Muscle of back (tissue), 11 donors: ENCODE data around the gene MRTFA. TPM values are rescaled to one million over a fixed set of nuclear protein-coding genes. Genes with fewer than 3 reads are reported as not detected.
"Not testable (repeated sequence)": the region's sequence is repeated elsewhere in the genome, so short reads cannot be mapped to it uniquely, and the experiment has no call there.

ENCODE experiments used
- DNase-seq, 3 donors: peaks; one replicate each; pipeline versions ENCODE4 v3.0.0 to v3.0.0-alpha.2; 2013
- polyA plus RNA-seq, 10 donors: library from polyadenylated mRNA; unstranded; fragments of 120-200 nt; gene quantifications; one replicate each; pipeline ENCODE4 v1.2.1, GENCODE V29; 2013; ENCODE audit not compliant: insufficient read length in 10 of 10

MRTFA gene
- polyA plus RNA-seq, 10 donors, result 20.5 to 30.4 (median 25.6) TPM

DNA sequence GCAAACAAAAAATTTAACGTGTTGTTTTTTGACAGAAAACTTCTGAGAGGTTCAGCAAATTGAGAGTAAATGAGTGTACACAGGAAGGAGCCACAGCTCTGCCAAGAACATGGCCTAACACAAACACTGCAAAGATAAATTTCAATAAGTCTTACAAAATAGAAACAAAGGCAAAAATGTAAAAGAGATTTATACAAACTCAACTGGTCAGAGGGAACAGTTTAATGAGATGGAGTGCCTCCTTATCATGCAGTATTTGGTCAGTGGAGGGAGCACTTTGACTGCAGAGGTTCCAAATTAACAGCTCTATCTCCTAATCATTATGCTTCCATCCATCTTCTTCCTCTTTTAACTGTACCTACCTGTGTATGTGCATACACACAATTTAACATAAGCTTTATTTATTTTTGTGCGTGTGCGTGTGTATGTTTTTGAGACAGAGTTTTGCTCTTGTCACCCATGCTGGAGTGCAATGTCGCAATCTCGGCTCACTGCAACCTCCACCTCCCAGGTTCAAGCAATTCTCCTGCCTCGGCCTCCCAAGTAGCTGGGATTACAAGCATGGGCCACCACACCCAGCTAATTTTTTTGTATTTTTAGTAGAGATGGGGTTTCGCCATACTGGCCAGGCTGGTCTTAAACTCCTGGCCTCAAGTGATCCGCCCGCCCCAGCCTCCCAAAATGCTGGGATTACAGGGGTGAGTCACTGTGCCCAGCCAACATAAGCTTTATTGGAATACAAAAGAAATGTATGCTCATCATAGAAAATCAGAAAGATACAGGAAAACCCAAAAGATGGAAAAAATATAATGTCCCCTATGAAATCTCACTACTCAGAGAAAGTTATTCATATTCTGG is 111.9 kb downstream of the MRTFA start:
- DNase-seq, result no peak

DNA sequence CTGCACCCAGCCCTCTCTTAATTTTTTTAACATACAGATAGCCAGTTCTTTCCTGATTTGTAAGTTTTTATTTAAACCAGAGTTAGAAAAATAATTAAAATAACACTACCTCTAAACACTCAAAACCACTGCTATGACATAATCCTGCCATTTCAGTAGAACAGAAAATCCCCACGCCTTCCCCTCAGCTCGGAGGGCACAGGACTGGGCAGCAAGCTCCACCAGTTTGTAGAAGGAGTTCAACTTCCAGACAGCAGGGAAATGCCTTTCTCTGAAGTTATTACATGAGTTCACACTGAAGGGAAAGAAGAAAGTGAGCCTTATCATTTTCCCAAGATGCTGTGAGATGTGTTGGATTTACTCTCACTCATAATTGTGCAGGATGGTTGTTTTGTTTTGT is 114.4 kb downstream of the MRTFA start:
- no peak for DNase-seq

DNA sequence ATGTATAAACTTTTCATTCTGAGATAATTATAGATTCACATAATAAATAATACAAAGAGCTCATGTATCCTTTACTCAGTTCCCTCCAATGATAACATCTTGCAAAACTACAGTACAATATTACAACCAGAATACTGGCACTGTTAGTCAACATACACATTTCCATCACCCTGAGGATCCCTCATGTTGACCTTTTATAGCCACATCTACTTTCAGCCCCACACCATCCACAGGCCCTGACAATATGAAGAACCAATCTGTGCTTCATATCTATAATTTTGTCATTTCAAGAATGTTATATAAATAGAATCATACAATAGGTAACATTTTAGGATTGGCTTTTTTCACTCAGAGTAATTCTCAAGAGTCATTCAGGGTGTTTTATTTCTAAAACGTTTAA is 115.5 kb downstream of the MRTFA start:
- DNase-seq, result no peak

DNA sequence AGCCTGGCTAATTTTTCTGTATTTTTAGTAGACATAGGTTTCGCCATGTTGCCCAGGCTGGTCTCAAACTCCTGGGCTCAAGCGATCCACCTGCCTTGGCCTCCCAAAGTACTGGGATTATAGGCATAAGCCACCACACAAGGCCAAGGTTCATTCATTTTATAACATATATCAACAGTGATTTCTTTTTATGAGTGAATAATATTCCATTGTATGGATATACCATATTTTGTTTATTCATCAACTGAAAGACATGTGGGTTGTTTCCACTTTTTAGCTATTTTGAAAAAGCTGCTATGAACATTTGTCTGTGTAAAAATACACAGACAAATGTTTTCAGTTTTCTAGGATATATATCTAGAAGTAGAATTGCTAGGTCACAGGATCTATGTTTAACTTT is 116.0 kb downstream of the MRTFA start:
- DNase-seq, result no peak

DNA sequence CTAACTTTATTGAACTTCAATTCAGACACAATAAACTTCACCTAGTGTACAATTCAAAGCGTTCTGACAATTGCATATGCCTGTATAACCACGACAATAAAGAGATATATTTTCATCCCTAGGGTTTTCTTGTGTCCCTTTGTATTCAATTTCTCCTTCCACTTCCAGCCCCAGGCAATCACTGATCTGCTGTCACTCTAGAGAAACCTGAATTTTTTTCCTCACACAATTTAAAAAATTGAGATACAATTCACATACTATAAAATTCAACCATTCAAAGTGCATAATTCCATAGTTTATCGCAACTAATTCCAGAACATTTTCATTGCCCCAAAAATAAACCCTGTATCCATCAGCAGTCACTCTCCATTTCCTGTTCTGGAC is 116.6 kb downstream of the MRTFA start:
- no peak for DNase-seq

DNA sequence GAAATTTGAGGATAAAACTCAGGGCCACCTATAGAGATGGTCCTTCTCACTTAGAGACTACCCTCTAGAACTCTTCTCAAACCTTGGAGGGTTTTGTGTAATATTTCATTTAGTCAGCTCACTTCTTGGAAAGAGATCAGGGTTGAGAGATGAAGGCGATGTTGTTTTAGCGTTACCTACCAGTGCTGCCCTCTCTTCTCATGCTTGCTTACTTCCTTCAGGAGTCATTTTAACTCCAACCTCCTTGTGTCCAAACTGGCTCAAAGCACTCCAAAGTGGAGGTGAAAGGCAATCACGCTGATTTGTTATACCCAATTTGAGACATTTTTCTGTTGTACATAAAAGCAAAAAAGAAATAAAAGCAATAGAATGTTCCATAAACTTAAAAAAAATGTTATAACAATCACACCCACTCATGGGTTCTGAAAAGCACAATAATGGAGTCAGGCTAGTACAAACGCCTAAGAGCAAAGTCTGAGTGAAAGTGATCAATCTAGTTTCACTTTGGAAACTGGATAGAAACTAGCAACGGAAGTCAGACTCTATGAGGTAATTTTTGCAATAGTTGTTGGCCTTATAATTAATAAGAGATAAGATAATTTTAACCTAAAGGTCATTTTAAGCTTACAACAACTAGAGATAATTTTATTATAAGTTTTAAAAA is 117.1 kb downstream of the MRTFA start:
- DNase-seq, result no peak

DNA sequence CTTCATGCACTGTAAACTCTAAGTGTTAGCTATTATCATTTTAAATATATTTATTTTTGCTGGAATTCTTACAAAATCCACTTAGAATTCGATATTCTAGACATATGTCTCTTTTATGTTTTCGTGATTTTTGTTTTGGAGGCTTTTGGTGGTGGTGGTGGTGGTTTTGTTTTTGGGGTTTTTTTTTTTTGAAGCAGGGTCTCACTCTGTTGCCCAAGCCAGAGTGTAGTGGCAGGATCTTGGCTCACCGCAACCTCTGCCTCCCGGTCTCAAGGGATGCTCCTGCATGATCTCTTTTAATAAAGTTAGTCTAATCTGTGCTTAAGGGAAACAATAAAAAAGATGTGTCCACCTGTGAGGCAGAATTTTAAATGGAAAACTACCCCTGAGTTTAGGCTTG is 117.7 kb downstream of the MRTFA start:
- no peak for DNase-seq

DNA sequence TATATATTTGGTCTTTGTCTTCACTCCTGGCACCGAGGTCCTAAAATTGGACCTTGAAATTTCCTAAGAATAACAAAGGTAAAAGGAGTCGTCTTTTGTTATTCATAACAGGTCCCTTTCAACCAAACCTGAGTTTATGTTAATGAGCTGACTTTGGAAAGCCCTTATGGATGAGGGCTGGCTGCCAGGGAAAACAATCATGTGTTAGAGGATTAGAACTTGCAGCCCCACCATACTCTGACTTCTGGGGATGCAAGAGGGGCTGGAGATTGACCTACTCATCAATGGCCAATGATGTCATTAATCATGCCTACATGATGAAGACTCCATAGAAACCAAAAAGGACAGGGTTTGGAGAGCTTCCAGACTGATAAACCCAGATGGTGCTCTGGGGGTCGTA is 118.9 kb downstream of the MRTFA start:
- no peak for DNase-seq

DNA sequence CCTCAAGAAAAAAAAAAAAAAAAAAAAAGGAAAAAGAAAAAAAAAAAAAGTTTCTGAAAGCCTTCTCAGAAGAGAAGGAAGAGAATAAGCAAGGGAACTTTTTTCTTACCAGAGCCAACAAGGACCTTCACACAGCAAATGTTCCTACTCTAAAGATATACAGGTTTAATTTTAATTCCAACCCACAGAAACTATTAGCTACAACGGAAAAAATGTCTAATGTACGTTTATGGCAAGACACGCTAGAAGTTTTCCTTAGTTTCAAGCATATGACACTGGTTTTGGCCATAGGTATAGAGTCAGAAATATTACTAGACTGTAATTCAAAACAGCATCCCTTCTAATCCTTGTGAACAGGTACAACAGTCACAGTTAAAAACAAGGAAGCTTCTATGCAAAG is 120.1 kb downstream of the MRTFA start:
- peak in 1 of 3 donors; percentile 56 for DNase-seq

DNA sequence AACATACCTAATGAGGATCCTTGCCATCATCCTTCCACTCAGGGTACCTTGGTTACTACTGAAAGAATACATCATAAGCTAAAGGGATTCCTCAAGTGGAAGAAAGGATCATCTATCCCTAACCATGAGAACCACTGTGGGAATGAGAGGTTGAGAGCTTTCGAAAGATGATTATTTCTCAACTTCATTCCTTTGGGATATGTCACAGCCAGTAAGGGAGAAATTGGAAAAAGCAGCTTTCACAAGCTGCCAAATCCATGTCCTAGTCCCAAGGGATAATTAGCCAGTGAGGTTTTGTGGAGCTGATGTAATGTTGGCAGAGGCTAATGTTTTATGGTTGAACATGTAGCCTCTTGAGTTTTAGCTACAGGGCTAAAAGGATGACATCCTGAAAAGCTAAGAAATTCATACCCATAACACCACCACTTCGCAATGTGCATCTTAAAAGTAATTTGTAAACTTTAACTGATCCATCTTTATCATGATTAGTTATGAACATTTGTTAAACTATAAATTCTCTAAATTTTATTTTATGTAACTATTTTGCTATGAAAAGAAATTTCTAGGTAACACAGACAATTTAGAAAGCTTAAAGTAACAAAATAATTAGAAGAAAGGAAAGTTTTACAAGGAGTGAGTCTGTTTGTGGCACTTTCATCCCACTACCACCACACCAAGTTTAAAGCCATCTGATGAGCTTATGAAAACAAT is 123.9 kb downstream of the MRTFA start:
- peak in 2 of 3 donors; percentile 78 to 97 for DNase-seq

DNA sequence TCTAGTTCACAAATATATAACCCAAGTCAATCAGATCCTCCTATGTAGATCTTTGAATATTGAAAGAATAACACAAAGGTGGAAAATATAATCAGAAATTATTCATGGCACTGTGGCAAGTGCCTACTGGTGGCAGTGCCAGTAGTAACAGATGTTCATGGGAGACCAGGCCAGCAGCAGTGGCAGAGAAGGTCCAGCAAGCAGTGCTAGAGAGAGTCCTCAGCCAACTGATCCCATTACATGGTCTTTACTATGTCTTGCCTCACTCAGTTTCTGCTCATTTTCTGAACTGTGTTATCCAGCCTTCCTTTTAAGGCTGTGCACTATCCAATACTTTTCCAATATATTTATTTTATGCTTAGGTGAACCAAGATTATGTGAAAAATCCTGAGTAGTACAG is 124.9 kb downstream of the MRTFA start:
- peak in 1 of 3 donors; percentile 38 for DNase-seq

DNA sequence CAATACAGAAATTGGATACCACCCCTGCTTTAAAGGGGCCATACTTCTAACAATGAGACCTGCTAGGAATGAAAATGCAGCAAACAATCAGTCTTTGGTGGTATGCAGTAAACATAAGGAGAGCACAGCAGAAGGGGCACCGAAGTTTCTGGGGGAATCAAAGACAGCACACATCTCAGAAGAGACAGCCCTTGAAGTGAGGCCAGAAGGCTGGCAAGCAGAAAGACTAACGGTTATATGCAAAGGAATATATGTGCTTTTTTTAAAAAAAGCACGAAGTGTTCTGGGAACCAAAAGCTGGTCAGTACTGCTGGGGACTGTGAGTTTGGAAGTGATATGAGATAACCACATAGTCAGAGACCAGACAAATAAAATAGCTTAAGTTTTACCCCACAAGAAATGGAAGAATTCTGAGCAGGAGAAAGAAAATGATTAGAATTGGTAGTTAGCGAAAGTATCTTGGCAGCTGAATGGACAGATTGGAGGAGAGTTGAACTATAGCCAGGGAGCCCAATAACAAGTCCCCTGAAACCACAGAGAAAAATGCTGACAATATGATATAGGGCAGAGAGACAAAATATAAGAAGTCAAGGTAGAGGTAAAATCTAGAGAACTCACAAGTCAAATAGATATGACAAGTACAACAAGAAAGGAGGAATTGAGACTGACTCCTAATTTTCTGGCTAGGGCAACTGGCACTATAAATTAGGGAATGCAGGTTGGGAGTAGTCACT is 125.7 kb downstream of the MRTFA start:
- no peak for DNase-seq

DNA sequence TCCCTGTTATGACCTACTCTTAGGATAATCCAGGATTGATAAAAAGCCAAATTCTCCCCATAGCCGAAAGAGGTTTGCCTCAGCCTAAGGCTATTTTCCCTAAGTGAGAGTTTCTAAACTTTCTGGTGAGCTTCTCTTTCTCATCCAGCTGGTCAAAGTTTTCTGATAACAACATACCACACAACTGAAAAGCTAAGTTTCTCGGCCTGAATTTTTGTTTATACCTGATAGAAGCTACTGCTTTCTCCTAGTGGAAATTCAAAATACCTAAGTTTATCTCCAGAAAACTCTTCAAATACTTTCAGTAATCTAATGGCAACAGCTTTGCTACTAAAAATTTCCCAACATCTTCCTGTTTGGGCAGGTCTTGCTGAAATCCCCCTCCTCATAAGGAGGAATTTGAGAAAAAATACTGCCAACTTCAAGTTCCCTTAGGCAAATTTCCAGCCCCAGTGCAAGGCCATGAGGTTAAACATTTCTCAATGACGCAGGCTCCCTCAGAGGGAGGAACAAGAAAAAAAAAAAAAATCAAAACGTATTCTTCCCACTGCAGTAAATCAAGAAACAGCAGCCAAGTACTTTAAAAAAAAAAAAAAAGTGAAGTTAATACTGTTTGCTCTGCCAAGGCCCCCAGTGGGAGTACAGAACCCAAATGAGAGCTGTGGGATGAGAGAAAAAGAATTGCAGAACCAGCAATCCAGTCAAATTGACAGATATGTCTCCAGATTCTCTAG is 127.0 kb downstream of the MRTFA start:
- peak; percentile 72 to 82 (median 77) for DNase-seq

DNA sequence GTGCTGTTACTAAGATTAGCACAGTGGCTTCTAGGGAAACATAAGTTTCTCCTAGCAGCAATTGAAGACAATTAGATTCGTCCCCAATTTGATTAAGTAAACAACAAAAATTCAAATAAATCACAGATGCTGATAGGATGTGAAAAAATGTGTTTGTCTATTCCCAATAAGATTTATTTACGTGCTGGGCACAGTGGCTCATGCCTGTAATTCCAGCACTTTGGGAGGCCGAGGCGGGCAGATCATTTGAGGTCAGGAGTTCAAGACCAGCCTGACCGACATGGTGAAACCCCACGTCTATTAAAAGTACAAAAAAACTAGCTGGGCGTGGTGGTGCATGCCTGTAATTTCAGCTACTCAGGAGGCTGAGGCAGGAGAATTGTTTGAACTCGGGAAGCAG is 128.5 kb downstream of the MRTFA start:
- not testable (repeated sequence) for DNase-seq

DNA sequence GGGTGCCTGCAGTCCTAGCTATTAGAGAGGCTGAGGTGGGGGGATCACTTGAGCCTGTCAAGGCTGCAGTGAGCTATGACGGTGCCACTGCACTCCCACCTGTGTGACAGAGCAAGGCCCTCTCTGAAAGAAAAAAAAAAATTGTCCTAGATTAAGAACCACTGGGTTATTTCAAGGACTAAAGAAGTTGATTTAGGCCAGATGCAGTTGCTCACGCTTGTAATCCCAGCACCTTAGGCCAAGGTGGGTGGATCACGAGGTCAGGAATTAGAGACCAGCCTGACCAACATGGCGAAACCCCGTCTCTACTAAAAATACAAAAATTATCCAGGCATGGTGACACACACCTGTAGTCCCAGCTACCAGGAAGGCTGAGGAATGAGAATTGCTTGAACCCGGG is 129.0 kb downstream of the MRTFA start:
- DNase-seq, result no peak

DNA sequence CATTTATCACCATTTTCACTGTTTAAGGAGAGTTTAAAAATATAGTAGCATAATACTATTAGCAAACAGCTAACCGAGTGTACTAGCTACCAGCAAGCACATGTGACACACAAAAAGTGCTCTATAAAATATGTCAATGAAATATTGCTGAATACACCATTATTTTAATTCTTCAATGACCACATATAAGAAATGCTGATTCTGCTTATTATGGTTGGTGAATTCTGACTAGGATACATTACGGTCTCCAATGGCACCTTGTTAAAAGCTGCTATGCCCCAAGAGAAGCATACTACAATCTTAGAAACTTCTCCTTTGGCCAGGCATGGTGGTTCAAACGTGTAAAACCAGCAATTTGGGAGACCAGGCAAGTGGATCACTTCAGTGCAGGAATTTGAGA is 129.8 kb downstream of the MRTFA start:
- DNase-seq, result no peak

DNA sequence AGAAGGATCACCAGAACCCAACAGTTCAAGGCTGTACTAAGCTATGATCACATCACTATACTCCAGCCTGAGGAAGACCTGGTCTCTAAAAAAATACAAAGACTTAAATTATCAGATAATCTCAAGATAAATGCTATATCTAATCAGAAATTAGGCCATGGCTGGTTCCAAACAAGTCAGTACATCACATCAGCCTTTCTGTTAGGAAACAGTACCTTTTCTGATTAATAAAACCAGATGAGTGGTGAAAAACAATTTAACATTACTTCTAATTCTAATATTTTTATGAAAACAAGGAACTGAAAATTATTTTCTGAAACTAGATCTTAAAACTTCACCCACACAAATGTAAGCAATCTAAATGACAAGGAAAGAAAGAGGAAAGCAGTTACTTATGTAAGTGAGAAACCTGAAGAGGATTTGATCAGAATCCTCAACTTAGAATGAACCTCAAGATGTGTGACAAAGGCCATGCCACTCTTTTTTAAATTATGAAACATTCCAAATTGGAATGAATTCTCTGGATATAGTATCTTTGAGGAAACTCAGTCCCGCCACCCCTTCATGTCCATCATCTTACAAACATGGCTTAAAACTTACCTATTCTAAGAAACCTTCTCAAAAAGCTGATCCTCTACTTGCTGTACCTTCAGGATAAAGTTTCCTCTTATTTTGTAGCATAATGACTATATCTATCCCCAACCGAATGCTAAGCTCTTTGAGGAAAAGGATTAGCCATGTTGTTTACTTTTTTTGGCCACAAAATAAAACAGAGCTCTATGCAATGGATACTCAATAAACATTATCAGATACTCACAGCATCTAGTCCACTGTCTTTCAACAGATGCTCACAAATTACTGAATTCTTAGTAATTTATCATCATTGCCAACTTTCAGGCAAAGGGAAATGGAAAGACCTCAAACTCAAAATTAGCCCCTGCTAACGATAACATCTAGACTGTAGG is 132.0 kb downstream of the MRTFA start:
- no peak for DNase-seq

DNA sequence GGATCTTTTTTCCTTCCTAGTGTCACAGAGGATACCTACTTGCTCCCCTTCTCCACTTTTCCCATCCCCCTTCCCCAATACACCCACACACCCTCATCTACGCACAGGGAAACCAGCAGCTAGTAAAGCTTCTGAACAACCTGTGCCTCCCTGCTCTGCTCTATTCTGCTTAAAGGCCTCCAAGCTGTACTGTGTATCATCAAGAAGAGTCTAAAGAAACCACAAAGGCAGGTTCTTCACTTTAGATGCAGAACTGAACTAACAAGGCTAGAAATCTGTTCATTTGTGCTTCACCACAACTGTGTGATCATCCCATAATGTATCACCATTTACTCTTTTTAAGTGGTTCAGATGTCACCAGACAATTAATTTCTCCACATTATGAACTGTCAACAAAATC is 133.6 kb downstream of the MRTFA start:
- no peak for DNase-seq

DNA sequence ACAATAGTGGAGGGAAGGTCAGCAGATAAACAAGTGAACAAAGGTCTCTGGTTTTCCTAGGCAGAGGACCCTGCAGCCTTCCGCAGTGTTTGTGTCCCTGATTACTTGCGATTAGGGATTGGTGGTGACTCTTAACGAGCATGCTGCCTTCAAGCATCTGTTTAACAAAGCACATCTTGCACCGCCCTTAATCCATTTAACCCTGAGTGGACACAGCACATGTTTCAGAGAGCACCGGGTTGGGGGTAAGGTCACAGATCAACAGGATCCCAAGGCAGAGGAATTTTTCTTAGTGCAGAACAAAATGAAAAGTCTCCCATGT is 136.1 kb downstream of the MRTFA start:
- DNase-seq, result not testable (repeated sequence)

DNA sequence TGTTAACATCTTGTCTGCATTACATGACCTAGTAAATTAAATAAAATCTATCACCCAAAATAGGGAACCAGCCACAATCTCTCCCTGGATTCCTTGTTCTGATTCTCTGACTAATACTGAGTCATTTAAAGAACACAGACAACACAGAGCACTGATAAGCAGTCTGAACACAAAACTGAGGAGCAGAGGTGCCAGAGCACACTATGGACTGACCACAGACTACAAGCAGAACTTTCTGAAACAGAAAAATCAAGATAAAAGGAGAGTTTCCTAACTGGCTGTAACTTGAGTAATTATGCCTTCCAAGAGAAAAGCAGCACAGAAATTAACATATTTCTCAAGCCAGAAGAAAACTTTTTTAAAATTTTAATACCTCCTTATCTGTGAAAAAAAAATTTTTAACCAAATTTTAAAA is 137.3 kb downstream of the MRTFA start:
- peak in 2 of 3 donors; percentile 29 to 94 for DNase-seq
